Activated CD8-positive, alpha-beta T cell treated with anti-CD3 and anti-CD28 coated beads for 36 hours (primary cell): Measurements from ENCODE around the gene SLC35B4. TPM values are rescaled to one million over a fixed set of nuclear protein-coding genes. Genes with fewer than 3 reads are reported as not detected.

ENCODE experiments used
- ATAC-seq: fragments of 200-7000 bp; cut with Tn5 transposase; one replicate; pipeline ENCODE4 v1.10.0; 2021; ENCODE audit warnings: mild to moderate bottlenecking, moderate library complexity
- CTCF ChIA-PET: fragments of 350-600 bp; sonication (Branson Sonifier 250); formaldehyde crosslinking; loops from one replicate; lab custom pipeline; 2021; ENCODE audit warnings: antibody characterized with exemption; lab: Charles Lee
- POLR2A ChIA-PET: fragments of 350-600 bp; sonication (Branson Sonifier 250); formaldehyde crosslinking; loops from one replicate; lab custom pipeline; 2021; ENCODE audit warnings: antibody characterized with exemption; lab: Charles Lee
- DNase-seq: peaks from one replicate; pipeline ENCODE4 v3.0.0-alpha.2; 2020
- H3K27ac Mint-ChIP-seq: one replicate; pipeline ENCODE4 v1.8.0; 2021; ENCODE audit warnings: mild to moderate bottlenecking, mixed read lengths
- H3K27me3 Mint-ChIP-seq: one replicate; pipeline ENCODE4 v1.8.0; 2021; ENCODE audit warnings: mixed read lengths
- H3K36me3 Mint-ChIP-seq: one replicate; pipeline ENCODE4 v1.8.0; 2021; ENCODE audit warnings: low read depth, mixed read lengths
- H3K4me1 Mint-ChIP-seq: one replicate; pipeline ENCODE4 v1.8.0; 2021; ENCODE audit warnings: low read depth, mixed read lengths
- H3K4me3 Mint-ChIP-seq: one replicate; pipeline ENCODE4 v1.8.0; 2021; ENCODE audit warnings: mild to moderate bottlenecking, moderate library complexity, mixed read lengths
- H3K9me3 Mint-ChIP-seq: one replicate; pipeline ENCODE4 v1.8.0; 2021; ENCODE audit warnings: mixed read lengths
- intact Hi-C: fragments of 100-400 bp; cut with micrococcal nuclease; formaldehyde crosslinking; loops from one replicate; pipeline ENCODE4 v1.10.0; 2022
- total RNA-seq, 2 experiments: library from RNA; stranded (reverse); gene quantifications; one replicate each; pipeline ENCODE4 v1.2.3, GENCODE V29; 2021
- TF ChIP-seq, protein P1 (sequence below): fragments of 200-600 bp; IDR thresholded peaks from one replicate; pipeline ENCODE4 v1.8.0; 2022; ENCODE audit warnings: antibody characterized with exemption, mild to moderate bottlenecking

Gene SLC35B4
- total RNA-seq, 2 experiments from 2014 or later, result 11.7 to 13.7 TPM

- POLR2A ChIA-PET, result no interaction called here
- Mint-ChIP-seq H3K36me3 (no peaks in the 10 kb centered on the region), H3K9me3 (no peaks in the 10 kb centered on the region), H3K27me3 (peaks cover 20% of the 10 kb centered on the region), H3K27ac (no peak overlapping the region), H3K4me1 (no peaks in the 10 kb centered on the region), H3K4me3 (no peak overlapping the region)
- intact Hi-C loops, result no loop called here
- DNase-seq, result no peak
- CTCF ChIA-PET, result no interaction called here
- TF ChIP-seq, protein P1, sequence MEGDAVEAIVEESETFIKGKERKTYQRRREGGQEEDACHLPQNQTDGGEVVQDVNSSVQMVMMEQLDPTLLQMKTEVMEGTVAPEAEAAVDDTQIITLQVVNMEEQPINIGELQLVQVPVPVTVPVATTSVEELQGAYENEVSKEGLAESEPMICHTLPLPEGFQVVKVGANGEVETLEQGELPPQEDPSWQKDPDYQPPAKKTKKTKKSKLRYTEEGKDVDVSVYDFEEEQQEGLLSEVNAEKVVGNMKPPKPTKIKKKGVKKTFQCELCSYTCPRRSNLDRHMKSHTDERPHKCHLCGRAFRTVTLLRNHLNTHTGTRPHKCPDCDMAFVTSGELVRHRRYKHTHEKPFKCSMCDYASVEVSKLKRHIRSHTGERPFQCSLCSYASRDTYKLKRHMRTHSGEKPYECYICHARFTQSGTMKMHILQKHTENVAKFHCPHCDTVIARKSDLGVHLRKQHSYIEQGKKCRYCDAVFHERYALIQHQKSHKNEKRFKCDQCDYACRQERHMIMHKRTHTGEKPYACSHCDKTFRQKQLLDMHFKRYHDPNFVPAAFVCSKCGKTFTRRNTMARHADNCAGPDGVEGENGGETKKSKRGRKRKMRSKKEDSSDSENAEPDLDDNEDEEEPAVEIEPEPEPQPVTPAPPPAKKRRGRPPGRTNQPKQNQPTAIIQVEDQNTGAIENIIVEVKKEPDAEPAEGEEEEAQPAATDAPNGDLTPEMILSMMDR, result no peak
- ATAC-seq, result no peak
Observed at GRCh38 chr7:134276951-134277350, 39.8 kb downstream of the SLC35B4 start.

DNA sequence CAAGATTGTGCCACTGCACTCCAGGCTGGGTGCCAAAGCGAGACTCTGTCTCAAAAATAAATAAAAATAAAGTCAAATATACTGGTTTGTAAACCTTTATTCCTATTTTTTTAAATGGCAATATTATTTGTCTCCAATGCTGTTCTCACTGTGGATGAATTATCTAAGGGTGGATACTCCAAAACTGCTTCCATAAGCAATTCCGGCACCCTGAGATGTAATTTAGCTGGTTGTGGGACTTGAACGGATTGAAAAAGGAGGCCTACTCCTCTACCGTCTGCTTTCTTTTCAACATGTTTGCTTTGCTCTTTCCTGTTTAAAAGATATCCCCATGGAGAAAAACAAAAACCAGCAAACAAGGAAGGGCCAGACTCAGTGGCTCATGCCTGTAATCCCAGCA, 54.4 kb downstream of the SLC35B4 start:
- Mint-ChIP-seq H3K27ac (no peak overlapping the region), H3K4me1 (no peaks in the 10 kb centered on the region), H3K36me3 (no peaks in the 10 kb centered on the region), H3K27me3 (no peaks in the 10 kb centered on the region), H3K9me3 (peaks cover 6% of the 10 kb centered on the region), H3K4me3 (no peak overlapping the region)
- ATAC-seq (no peak), DNase-seq (no peak)
- TF ChIP-seq, protein P1, result no peak
- ChIA-PET CTCF (no interaction called here), POLR2A (no interaction called here)
- intact Hi-C loops, result no loop called here

DNA sequence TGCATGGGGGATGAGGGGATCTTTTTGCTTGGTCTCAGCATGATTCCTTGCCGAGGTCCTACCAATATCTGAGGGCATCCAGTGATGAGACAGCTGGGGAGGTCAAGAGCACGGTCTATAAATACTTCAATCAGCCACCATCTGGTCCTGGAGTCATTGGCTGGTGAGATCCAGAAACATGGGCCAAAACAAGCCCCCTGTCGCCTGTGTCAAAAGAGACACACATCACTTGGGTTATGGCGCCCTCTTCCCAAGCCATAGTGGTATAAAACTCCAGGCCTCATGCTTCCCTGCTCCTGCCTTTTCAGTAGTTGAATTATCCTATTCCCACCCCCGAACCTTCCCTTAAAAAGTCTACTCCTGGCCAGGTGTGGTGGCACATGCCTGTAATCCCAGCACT, 60.9 kb downstream of the SLC35B4 start:
- peaks cover under 1% of the 10 kb centered on the region for H3K27me3 Mint-ChIP-seq
- no peaks in the 10 kb centered on the region for H3K36me3 Mint-ChIP-seq
- intact Hi-C loops, result no loop called here
- TF ChIP-seq, protein P1, result no peak
- H3K27ac Mint-ChIP-seq, result no peak overlapping the region
- CTCF ChIA-PET, result no interaction called here
- ATAC-seq (no peak), DNase-seq (no peak)
- POLR2A ChIA-PET, result no interaction called here
- no peaks in the 10 kb centered on the region for H3K4me1 Mint-ChIP-seq
- H3K9me3 Mint-ChIP-seq, result no peaks in the 10 kb centered on the region
- H3K4me3 Mint-ChIP-seq, result no peak overlapping the region

GRCh38 chr7:134254311-134254710, 62.4 kb downstream of the SLC35B4 start:
- ATAC-seq (no peak), DNase-seq (no peak)
- CTCF ChIA-PET, result no interaction called here
- intact Hi-C loops, result no loop called here
- Mint-ChIP-seq H3K4me3 (no peak overlapping the region), H3K9me3 (no peaks in the 10 kb centered on the region), H3K36me3 (no peaks in the 10 kb centered on the region), H3K27ac (no peak overlapping the region), H3K4me1 (no peaks in the 10 kb centered on the region), H3K27me3 (peaks cover 2% of the 10 kb centered on the region)
- POLR2A ChIA-PET, result no interaction called here
- TF ChIP-seq, protein P1, result no peak

DNA sequence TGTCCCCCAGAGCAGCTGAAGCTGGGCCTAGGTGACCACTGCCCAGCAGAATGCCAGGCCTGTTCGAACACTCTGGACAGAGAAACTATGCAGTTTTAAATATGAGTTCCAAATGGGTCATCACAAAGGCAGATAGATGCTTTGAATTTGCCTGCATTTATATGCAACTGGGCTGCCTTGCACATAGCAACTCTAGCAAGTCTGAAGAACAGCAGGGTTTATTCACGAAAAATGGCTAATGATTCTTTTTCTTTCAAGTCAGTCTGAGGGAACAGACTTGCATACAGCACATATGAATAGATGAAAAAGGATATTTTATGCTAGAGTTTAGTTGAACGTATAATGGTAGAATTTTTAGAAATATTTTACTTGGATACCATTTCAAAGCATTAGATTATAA, 68.5 kb downstream of the SLC35B4 start:
- no peaks in the 10 kb centered on the region for H3K4me1 Mint-ChIP-seq
- ChIA-PET POLR2A (no interaction called here), CTCF (no interaction called here)
- H3K4me3 Mint-ChIP-seq, result no peak overlapping the region
- no peaks in the 10 kb centered on the region for H3K9me3 Mint-ChIP-seq
- TF ChIP-seq, protein P1, result no peak
- intact Hi-C loops, result no loop called here
- H3K27me3 Mint-ChIP-seq, result peaks cover 6% of the 10 kb centered on the region
- no peak for ATAC-seq
- no peaks in the 10 kb centered on the region for H3K36me3 Mint-ChIP-seq
- H3K27ac Mint-ChIP-seq, result no peak overlapping the region
- DNase-seq, result no peak
